Body of pancreas (tissue), 4 donors: ENCODE measurements around the gene TSPOAP1. TPM values are rescaled to one million over a fixed set of nuclear protein-coding genes. Genes with fewer than 3 reads are reported as not detected.

ENCODE experiments used
- ATAC-seq: fragments of 150-250 bp; one replicate; pipeline ENCODE4 v1.9.1; 2016
- DNase-seq, 4 donors: peaks; one replicate each; pipeline ENCODE4 v3.0.0-alpha.2; 2019
- H3K27ac ChIP-seq, 4 donors: fragments of 200-600 bp; sonication (generic); 1 replicate in 3 of 4; 2 replicates in 1 of 4; pipeline versions ENCODE4 v1.5.1 to v1.6.1; 2016 to 2019; ENCODE audit warnings: mild to moderate bottlenecking in 1 of 4, mixed read lengths in 1 of 4, moderate library complexity in 1 of 4
- H3K27me3 ChIP-seq, 2 donors: fragments of 200-600 bp; sonication (generic); one replicate each; pipeline ENCODE4 v1.6.0; 2016; ENCODE audit warnings: mild to moderate bottlenecking in 1 of 2
- H3K36me3 ChIP-seq, 2 donors: fragments of 200-600 bp; sonication (generic); replicated peaks in 1 of 2; 2 replicates each; pipeline ENCODE4 v1.5.1; 2016; ENCODE audit warnings: low read depth in 2 of 2; ENCODE audit not compliant: insufficient read depth in 1 of 2
- H3K4me1 ChIP-seq: fragments of 200-600 bp; sonication (generic); one replicate; pipeline ENCODE4 v1.6.0; 2016
- H3K4me3 ChIP-seq, 2 donors: fragments of 200-600 bp; sonication (generic); 1 replicate in 1 of 2; 2 replicates in 1 of 2; pipeline ENCODE4 v1.5.1; 2016 to 2019
- H3K9me3 ChIP-seq, 3 donors: fragments of 200-600 bp; sonication (generic); 1 replicate in 2 of 3; 2 replicates in 1 of 3; pipeline ENCODE4 v1.5.1; 2016
- POLR2A ChIP-seq, 3 donors: fragments of 450-650 bp; IDR thresholded peaks; one replicate each; pipeline ENCODE4 v1.6.1; 2016; ENCODE audit warnings: antibody characterized with exemption in 3 of 3, mild to moderate bottlenecking in 2 of 3
- WGBS, 2 donors: methylation state at CpG; one replicate each; pipeline ENCODE4 v1.1.5; 2017; 5-methylcytosine and 5-hydroxymethylcytosine counted together
- intact Hi-C: fragments of 100-400 bp; cut with DNase I; formaldehyde crosslinking; loops from one replicate; pipeline ENCODE4 v1.15.1; 2023
- total RNA-seq, 2 donors: library from RNA; depleted of rRNA; stranded (reverse); fragments of >200 nt; gene quantifications; one replicate each; pipeline ENCODE4 v1.1.0, GENCODE V29; 2016
- TF ChIP-seq, protein P1 (sequence below), 7 experiments: fragments of 450-650 bp in 4 of 7; fragments of 200-600 bp in 3 of 7; sonication (generic) in 3 of 7; IDR thresholded peaks; one replicate each; pipeline ENCODE4 v1.5.1; 2016 to 2019; ENCODE audit warnings: antibody characterized with exemption in 7 of 7

Gene TSPOAP1
- total RNA-seq, 2 donors from 2014 or later = 21.0 to 22.7 TPM

DNA sequence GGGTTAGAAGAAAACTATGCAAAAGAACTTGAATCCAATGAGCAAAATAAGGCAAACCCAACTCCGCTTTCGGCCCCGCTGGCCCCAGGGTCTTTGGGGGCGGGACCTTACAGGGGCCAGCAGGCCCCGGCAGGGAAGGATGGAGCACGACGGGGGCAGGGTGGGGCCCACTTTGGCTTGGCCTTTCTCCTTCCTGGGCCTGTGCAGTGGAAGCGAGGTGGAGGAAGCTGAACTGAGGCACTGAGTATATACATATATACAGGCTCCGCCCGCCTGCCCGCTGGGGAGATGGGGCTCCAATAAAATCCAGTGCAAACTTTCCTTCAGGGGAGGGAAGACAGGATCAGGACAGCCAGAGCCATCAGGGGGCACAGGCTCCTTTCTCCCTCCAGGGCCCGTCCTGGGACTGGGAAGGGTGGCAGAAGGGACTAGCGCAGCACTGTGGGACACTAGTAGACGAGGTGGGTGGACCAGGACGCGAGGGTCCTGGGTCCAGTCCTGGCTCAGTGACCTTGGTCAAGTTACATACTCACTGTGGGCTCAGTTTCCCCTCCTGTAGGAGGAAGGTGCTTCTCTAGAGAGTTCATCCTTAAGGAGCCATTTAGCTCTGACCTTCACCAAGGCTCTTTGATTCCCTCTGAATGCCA lies 27.0 kb downstream of the TSPOAP1 start:
- intact Hi-C loops = no loop called here
- TF ChIP-seq POLR2A (IDR thresholded peaks at IDR 0.05) = no peak
- TF ChIP-seq, protein P1, sequence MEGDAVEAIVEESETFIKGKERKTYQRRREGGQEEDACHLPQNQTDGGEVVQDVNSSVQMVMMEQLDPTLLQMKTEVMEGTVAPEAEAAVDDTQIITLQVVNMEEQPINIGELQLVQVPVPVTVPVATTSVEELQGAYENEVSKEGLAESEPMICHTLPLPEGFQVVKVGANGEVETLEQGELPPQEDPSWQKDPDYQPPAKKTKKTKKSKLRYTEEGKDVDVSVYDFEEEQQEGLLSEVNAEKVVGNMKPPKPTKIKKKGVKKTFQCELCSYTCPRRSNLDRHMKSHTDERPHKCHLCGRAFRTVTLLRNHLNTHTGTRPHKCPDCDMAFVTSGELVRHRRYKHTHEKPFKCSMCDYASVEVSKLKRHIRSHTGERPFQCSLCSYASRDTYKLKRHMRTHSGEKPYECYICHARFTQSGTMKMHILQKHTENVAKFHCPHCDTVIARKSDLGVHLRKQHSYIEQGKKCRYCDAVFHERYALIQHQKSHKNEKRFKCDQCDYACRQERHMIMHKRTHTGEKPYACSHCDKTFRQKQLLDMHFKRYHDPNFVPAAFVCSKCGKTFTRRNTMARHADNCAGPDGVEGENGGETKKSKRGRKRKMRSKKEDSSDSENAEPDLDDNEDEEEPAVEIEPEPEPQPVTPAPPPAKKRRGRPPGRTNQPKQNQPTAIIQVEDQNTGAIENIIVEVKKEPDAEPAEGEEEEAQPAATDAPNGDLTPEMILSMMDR (IDR thresholded peaks at IDR 0.05) = no peak

DNA sequence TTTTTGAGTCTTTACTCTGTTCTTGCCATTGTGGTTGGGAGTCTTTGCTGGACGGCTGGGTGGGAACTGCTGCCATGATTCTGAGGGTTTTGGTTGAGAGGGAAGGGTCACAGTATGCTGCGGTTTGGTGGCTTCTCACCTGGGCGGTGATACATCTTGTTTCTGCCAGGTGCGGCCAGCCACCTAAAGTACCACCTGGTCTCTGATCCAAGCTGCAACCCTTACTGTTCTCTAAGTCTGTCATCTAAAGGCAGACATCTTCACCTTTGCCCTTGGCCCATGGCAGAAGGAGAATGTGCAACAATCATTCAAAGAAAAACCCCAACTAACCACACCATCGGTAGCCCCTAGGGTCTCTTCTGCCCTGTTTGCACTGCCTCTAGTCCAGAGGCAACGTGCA lies 28.3 kb downstream of the TSPOAP1 start:
- no peaks in the 10 kb centered on the region for H3K36me3 ChIP-seq
- 75 to 76% methylated on average over 6 of the region's 6 CpGs for WGBS, 2 donors
- no peak for DNase-seq
- no peaks in the 10 kb centered on the region for H3K27me3 ChIP-seq
- intact Hi-C loops = no loop called here
- TF ChIP-seq, protein P1 (IDR thresholded peaks at IDR 0.05) = no peak
- no peak overlapping the region for H3K4me3 ChIP-seq
- H3K4me1 ChIP-seq = no peaks in the 10 kb centered on the region
- no peak for ATAC-seq
- no peaks in the 10 kb centered on the region for H3K9me3 ChIP-seq
- H3K27ac ChIP-seq = no peak overlapping the region

More for the DNA sequence above, 27.0 kb downstream of the TSPOAP1 start:
- no peak for DNase-seq
- Histone ChIP-seq H3K27me3 (no peaks in the 10 kb centered on the region), H3K9me3 (no peaks in the 10 kb centered on the region), H3K4me1 (no peaks in the 10 kb centered on the region), H3K36me3 (no peaks in the 10 kb centered on the region), H3K27ac (no peak overlapping the region), H3K4me3 (no peak overlapping the region)
- ATAC-seq = no peak
- WGBS, 2 donors = 80 to 86% methylated on average over 15 to 16 of the region's 16 CpGs

DNA sequence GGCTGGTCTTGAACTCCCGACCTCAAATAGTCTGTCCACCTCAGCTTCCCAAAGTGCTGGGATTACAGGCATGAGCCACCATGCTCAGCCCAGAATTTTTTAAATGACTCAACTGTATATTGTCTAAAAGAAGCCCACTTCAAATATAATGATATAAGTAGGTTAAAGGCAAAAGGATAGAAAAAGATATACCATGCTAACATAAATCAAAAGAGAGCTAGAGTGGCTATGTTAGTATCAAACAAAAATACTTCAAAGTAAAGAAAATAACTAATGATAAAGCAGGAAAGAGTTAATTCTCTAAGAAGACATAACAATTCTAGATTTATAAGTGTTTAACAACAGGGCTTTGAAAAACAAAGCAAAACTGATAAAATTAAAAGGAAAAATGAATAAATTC lies 34.6 kb downstream of the TSPOAP1 start:
- WGBS, 2 donors = 53 to 67% methylated on average over 1 of the region's 1 CpG
- intact Hi-C loops = no loop called here
- Histone ChIP-seq H3K9me3 (no peaks in the 10 kb centered on the region), H3K4me3 (no peak overlapping the region), H3K27ac (no peak overlapping the region), H3K36me3 (no peaks in the 10 kb centered on the region), H3K27me3 (no peaks in the 10 kb centered on the region), H3K4me1 (no peaks in the 10 kb centered on the region)
- no peak for TF ChIP-seq POLR2A (IDR thresholded peaks at IDR 0.05)
- TF ChIP-seq, protein P1 (IDR thresholded peaks at IDR 0.05) = no peak
- DNase-seq = no peak
- ATAC-seq = no peak

DNA sequence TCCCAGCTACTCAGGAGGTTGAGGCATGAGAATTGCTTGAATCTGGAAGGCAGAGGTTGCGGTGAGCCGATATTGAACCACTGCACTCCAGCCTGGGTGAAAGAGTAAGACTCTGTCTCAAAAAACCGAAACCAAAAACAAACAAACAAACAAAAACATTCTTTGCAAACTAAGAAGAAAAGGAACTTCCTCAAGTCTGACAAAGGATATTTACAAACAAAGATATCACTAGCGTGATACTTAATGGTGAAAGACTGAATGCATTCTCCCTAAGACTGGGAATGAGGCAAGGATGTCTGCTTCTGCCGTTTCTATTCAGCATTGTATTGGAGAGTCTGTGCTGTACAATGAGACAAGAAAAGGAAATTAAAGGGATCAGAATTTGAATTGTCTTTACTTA lies 37.3 kb downstream of the TSPOAP1 start:
- TF ChIP-seq POLR2A (IDR thresholded peaks at IDR 0.05) = no peak
- TF ChIP-seq, protein P1 (IDR thresholded peaks at IDR 0.05) = no peak
- H3K27ac ChIP-seq = no peak overlapping the region
- H3K4me3 ChIP-seq = no peak overlapping the region
- intact Hi-C loops = no loop called here
- DNase-seq (no peak), ATAC-seq (no peak)
- H3K9me3 ChIP-seq = no peaks in the 10 kb centered on the region
- H3K4me1 ChIP-seq = no peaks in the 10 kb centered on the region
- H3K27me3 ChIP-seq = no peaks in the 10 kb centered on the region
- H3K36me3 ChIP-seq = no peaks in the 10 kb centered on the region
- WGBS, 2 donors = 54 to 69% methylated on average over 5 of the region's 5 CpGs

DNA sequence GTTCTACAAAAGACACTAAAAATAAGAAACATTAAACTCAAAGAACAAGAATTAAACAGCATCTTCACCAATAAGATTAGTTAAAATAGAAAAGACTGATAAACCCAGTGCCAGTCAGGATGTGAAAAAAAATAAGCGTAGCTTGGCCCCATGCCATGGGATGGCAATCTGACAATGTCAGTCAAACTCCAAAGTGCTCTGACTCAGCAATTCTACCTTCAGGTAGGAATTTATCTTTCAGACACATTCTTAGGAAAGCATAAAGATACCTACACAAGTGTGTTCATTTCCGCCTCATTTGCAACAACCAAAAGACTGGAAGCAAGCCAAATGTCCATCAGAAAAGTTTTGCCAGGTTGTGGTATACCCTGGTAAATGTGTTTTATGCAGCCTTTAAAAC lies 38.7 kb downstream of the TSPOAP1 start:
- WGBS, 2 donors = 14 to 21% methylated on average over 2 of the region's 2 CpGs
- no peaks in the 10 kb centered on the region for H3K4me1 ChIP-seq
- H3K4me3 ChIP-seq = no peak overlapping the region
- ATAC-seq (no peak), DNase-seq (no peak)
- no peaks in the 10 kb centered on the region for H3K9me3 ChIP-seq
- no peaks in the 10 kb centered on the region for H3K27me3 ChIP-seq
- intact Hi-C loops = no loop called here
- TF ChIP-seq, protein P1 (IDR thresholded peaks at IDR 0.05) = no peak
- TF ChIP-seq POLR2A (IDR thresholded peaks at IDR 0.05) = no peak
- H3K27ac ChIP-seq = no peak overlapping the region
- no peaks in the 10 kb centered on the region for H3K36me3 ChIP-seq
